Neutrophil (primary cell): Measurements from ENCODE around the gene HYAL3.
A peak's percentile ranks its signal among the peaks of the same experiment; 100 is the strongest.

Experiments
- H3K27ac ChIP-seq: fragments of 200-600 bp; sonication (generic); 2 replicates; pipeline ENCODE4 v1.5.1; 2016; ENCODE audit warnings: mild to moderate bottlenecking, moderate library complexity
- H3K27me3 ChIP-seq: fragments of 200-600 bp; sonication (generic); 2 replicates; pipeline ENCODE4 v1.6.0; 2016; ENCODE audit warnings: mild to moderate bottlenecking
- H3K36me3 ChIP-seq: fragments of 200-600 bp; sonication (generic); 2 replicates; pipeline ENCODE4 v1.5.1; 2017
- H3K4me1 ChIP-seq, 2 experiments: fragments of 200-600 bp in 1 of 2; sonication (generic) in 1 of 2; 1 replicate in 1 of 2; 2 replicates in 1 of 2; pipeline versions ENCODE4 v1.5.1 to v1.6.1; 2013 to 2016; ENCODE audit warnings: low read depth in 1 of 2, low read length in 1 of 2, mild to moderate bottlenecking in 1 of 2, moderate library complexity in 1 of 2; ENCODE audit not compliant: control insufficient read depth in 1 of 2, insufficient read depth in 1 of 2
- H3K4me3 ChIP-seq, 2 experiments: fragments of 200-600 bp in 1 of 2; sonication (generic) in 1 of 2; 1 replicate in 1 of 2; 2 replicates in 1 of 2; pipeline ENCODE4 v1.5.1; 2013 to 2016; ENCODE audit warnings: low read depth in 1 of 2, low read length in 1 of 2, mild to moderate bottlenecking in 1 of 2, moderate library complexity in 1 of 2
- H3K9me3 ChIP-seq: fragments of 200-600 bp; sonication (generic); 2 replicates; pipeline ENCODE4 v1.5.1; 2016
- TF ChIP-seq, protein P1 (sequence below): fragments of 200-600 bp; sonication (generic); IDR thresholded peaks from 2 replicates; pipeline ENCODE4 v1.5.1; 2016; ENCODE audit warnings: antibody characterized with exemption

Gene HYAL3

DNA sequence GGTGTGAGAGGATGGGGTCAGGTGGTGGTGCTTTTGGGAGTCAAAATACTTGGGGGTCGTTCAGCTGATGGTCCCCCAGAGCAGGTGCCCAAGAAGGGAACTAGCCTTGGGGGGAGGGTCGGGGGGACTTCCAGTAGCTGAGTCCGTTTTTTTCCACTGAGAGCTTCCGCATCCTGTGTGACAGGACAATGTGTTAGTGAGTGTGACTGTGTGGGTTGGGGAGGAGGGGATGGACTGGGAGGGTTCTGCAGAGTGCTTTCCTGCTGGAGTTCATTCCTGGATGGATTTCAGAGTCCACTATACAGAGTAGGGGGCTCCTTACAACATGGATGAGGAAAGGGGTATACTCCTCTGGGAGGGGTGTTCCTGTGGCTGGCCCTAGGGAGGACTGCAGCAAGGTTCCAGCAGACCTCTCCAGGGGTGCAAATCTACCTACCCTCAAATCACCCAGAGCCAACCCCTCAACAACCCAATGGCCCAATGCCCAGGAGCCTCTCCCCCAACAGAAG, 23.9 kb upstream of the HYAL3 start:
- Histone ChIP-seq H3K4me3 (peak overlapping the region; percentile 72 to 77), H3K27me3 (no peaks in the 10 kb centered on the region), H3K4me1 (peaks cover 89 to 94% of the 10 kb centered on the region in 2 experiments), H3K9me3 (no peaks in the 10 kb centered on the region), H3K27ac (peak overlapping the region; percentile 95), H3K36me3 (peaks cover 6% of the 10 kb centered on the region)
- TF ChIP-seq, protein P1, sequence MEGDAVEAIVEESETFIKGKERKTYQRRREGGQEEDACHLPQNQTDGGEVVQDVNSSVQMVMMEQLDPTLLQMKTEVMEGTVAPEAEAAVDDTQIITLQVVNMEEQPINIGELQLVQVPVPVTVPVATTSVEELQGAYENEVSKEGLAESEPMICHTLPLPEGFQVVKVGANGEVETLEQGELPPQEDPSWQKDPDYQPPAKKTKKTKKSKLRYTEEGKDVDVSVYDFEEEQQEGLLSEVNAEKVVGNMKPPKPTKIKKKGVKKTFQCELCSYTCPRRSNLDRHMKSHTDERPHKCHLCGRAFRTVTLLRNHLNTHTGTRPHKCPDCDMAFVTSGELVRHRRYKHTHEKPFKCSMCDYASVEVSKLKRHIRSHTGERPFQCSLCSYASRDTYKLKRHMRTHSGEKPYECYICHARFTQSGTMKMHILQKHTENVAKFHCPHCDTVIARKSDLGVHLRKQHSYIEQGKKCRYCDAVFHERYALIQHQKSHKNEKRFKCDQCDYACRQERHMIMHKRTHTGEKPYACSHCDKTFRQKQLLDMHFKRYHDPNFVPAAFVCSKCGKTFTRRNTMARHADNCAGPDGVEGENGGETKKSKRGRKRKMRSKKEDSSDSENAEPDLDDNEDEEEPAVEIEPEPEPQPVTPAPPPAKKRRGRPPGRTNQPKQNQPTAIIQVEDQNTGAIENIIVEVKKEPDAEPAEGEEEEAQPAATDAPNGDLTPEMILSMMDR: no peak

DNA sequence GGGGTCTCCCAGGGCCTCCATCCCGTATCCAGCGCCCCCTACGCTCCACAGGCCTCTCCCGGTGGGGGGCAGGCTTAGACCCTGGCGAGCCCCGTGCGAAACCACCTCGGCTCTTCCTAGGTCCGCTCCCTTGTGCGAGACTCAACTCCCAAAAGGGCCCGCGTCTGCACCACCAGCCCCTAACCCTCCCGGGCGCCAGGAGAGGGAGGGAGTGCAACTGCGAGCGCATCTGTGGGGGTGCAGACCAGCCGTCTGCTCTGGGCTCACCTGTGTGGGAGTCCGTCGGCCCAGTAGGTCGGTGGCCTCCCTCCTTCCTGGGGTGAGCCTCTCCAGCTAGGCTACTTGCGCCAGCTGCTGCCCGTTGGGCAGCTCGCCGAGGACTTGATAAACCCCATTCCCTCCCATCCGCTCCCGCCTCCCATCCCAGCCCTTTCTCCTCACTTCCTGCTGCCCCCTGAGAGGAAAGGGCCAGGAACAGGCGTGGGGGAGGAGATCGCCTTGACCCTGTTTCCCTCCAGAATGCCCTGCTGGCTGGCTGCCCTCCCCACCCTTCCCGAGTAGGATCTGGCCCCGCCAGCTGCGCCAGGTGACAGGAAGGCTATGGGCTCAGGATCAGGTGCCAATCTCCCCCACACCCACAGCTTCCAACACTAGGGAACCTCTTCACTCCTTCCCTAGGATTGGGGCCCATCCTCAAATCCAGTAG, 23.3 kb upstream of the HYAL3 start, which contains the start of gene HYAL2:
HYAL2 (minus strand) TSS at position 360 of the 706 bp plus-strand sequence. CDS start 2,256 bp downstream, outside the sequence.
- TF ChIP-seq, protein P1: no peak
- peak within 1 kb of the TSS; percentile 95 for H3K27ac ChIP-seq
- peaks cover 92 to 96% of the 10 kb centered on the region in 2 experiments for H3K4me1 ChIP-seq
- H3K4me3 ChIP-seq: peak within 1 kb of the TSS; percentile 72 to 77
- H3K36me3 ChIP-seq: peaks cover 6% of the 10 kb centered on the region
- no peaks in the 10 kb centered on the region for H3K27me3 ChIP-seq
- H3K9me3 ChIP-seq: no peaks in the 10 kb centered on the region

DNA sequence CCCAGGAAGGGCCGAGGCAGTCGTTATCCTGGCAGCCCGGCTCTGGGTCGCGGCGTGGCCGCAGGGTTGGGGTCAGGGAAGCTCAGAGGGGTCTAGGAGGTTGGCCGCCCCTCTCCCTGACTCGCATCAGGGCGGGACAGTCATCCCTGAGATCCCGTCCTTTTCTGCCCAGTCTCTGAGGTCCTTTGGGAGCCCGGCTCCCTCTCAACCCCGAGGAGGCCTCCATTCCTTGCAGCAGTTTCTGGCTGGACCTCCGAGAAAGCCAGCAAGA, 22.8 kb upstream of the HYAL3 start:
- no peaks in the 10 kb centered on the region for H3K27me3 ChIP-seq
- H3K9me3 ChIP-seq: no peaks in the 10 kb centered on the region
- TF ChIP-seq, protein P1: no peak
- peak overlapping the region; percentile 72 to 77 for H3K4me3 ChIP-seq
- peak overlapping the region; percentile 95 for H3K27ac ChIP-seq
- peaks cover 87 to 94% of the 10 kb centered on the region in 2 experiments for H3K4me1 ChIP-seq
- peaks cover 6% of the 10 kb centered on the region for H3K36me3 ChIP-seq

DNA sequence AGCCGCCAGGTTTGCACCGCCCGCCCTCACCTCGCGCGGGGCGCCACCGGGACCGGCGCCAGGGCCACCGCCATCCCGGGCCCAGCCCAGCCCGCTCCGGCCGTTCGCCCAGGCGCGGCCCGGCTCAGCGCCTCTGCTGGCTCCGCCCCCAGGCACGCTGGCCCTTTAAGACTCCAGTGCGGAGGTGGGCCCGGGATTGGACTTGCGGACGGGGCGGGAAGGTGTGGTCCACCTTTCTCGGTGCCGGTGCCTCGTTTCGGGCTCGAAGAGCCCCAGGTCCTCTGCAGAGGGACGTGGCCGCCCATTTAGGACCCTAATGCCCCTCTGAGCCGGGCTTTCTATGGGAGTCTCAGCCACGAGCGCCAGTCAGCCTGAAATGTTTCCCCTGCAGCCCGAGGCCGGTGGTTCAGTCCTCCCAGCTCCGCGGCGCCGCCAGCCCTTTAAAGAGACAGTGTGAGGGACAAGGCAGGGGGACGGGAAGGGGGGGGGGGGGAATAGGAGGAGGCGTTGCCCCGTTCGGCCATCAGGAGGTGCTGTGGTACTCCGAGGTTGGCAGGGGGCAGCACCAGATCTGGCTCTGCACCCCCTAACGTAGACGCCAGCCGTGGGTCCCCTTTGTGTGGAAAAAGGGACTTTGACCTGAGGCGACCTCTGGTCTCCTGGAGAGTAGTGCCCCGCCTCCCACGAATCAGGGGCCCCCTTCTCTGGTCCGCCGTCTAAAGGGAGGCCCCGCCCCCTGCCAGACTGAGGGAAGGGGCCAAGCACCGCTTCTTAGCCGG, 22.3 kb upstream of the HYAL3 start:
- Histone ChIP-seq H3K36me3 (peaks cover 9% of the 10 kb centered on the region), H3K4me3 (peak overlapping the region; percentile 72 to 77), H3K27ac (peak overlapping the region; percentile 95), H3K9me3 (no peaks in the 10 kb centered on the region), H3K27me3 (no peaks in the 10 kb centered on the region), H3K4me1 (peaks cover 82 to 95% of the 10 kb centered on the region in 2 experiments)
- TF ChIP-seq, protein P1: peak; percentile 78

DNA sequence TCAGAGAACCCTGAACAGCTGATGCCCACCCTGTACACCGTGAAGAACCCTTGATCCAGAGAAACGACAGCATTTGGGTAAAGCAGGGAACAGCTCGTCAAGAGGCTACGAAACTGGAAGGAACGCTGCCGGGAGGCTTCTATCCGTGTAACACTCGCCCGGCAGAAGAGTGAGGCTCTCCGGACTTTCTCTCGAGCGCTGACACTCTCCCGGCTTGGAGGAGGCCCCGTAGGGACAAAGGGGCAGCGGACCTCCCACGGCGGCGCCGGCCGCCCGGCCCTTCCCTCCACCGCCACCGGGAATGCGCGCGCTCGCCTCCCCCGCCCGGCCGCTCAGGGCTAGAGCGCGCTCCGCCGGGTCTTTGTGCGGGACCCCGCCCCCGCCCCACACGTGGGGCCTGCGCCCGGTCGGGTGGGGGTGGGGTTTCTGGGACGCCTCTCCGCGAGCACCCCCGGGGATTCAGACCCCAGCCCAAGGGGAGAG, 21.7 kb upstream of the HYAL3 start:
- peak overlapping the region; percentile 72 to 77 for H3K4me3 ChIP-seq
- H3K36me3 ChIP-seq: peaks cover 9% of the 10 kb centered on the region
- peak overlapping the region; percentile 95 for H3K27ac ChIP-seq
- no peaks in the 10 kb centered on the region for H3K27me3 ChIP-seq
- no peaks in the 10 kb centered on the region for H3K9me3 ChIP-seq
- peaks cover 76 to 90% of the 10 kb centered on the region in 2 experiments for H3K4me1 ChIP-seq
- TF ChIP-seq, protein P1: no peak
